A549 (cell line): ENCODE data around the gene ZNF622. TPM values are rescaled to one million over a fixed set of nuclear protein-coding genes. Genes with fewer than 3 reads are reported as not detected.

Source experiments
- ATAC-seq, 2 experiments: fragments of 200-7000 bp in 1 of 2; fragments of >200 bp in 1 of 2; cut with Nextera tagmentation in 1 of 2; cut with Tn5 transposase in 1 of 2; 3 replicates each; pipeline versions ENCODE4 v1.8.0 to v1.9.1; 2018 to 2020; ENCODE audit warnings: mild to moderate bottlenecking in 1 of 2, moderate library complexity in 1 of 2
- CTCF ChIA-PET: fragments of 300-600 bp; sonication (Branson Sonifier 250); formaldehyde crosslinking; extraction: SDS; loops from one replicate; lab custom pipeline; 2021; ENCODE audit warnings: antibody characterized with exemption, inconsistent platforms; lab: Yijun Ruan, JAX
- POLR2A ChIA-PET: fragments of 350-600 bp; formaldehyde crosslinking; extraction: SDS; loops from one replicate; lab custom pipeline; 2021; ENCODE audit warnings: antibody characterized with exemption, inconsistent platforms; lab: Yijun Ruan, JAX
- DNase-seq, 2 experiments: peaks; one replicate each; pipeline versions ENCODE4 v3.0.0 to v3.0.0-alpha.2; 2011 to 2016; ENCODE audit warnings: low read depth in 1 of 2, low spot score in 1 of 2
- FAIRE-seq: peaks from 2 replicates; lab custom pipeline; 2011; peaks lifted over from hg19 to GRCh38; lab: Jason Lieb, UNC
- H3K27ac ChIP-seq, 2 experiments: fragments of >200 bp; sonication (Bioruptor Twin); formaldehyde crosslinking; 3 replicates each; pipeline ENCODE4 v1.5.1; 2016 to 2017
- H3K4me1 ChIP-seq: fragments of >200 bp; sonication (Bioruptor Twin); formaldehyde crosslinking; 3 replicates; pipeline ENCODE4 v1.6.1; 2016
- H3K4me2 ChIP-seq: fragments of >200 bp; sonication (Bioruptor Twin); formaldehyde crosslinking; 3 replicates; pipeline ENCODE4 v1.6.1; 2016
- H3K4me3 ChIP-seq: fragments of >200 bp; sonication (Bioruptor Twin); formaldehyde crosslinking; 3 replicates; pipeline ENCODE4 v1.5.1; 2016
- H3K9me3 ChIP-seq: fragments of >200 bp; sonication (Bioruptor Twin); formaldehyde crosslinking; 3 replicates; pipeline ENCODE4 v1.6.1; 2016
- BCL3 ChIP-seq: fragments of >200 bp; sonication (Bioruptor Twin); formaldehyde crosslinking; IDR thresholded peaks from 3 replicates; pipeline ENCODE4 v1.6.1; 2016
- CHD2 ChIP-seq: fragments of 150-350 bp; IDR thresholded peaks from 2 replicates; pipeline ENCODE4 v1.6.1; 2014; ENCODE audit warnings: low read length; ENCODE audit not compliant: partially characterized antibody
- CHD4 ChIP-seq: fragments of 200-600 bp; sonication (generic); IDR thresholded peaks from 2 replicates; pipeline ENCODE4 v1.6.1; 2016; ENCODE audit warnings: antibody characterized with exemption, mild to moderate bottlenecking, borderline replicate concordance
- EHF ChIP-seq: fragments of 250-450 bp; sonication (Bioruptor Pico); IDR thresholded peaks from 2 replicates; pipeline ENCODE4 v1.5.0; 2020; ENCODE audit warnings: mild to moderate bottlenecking
- ELK1 ChIP-seq: fragments of 150-350 bp; IDR thresholded peaks from 2 replicates; pipeline ENCODE4 v1.6.1; 2014; ENCODE audit warnings: low read depth, mild to moderate bottlenecking, low read length
- ESRRA ChIP-seq: fragments of 150-350 bp; IDR thresholded peaks from 2 replicates; pipeline ENCODE4 v1.6.1; 2014; ENCODE audit warnings: mild to moderate bottlenecking, low read length, borderline replicate concordance
- GATA3 ChIP-seq: IDR thresholded peaks from 2 replicates; pipeline ENCODE4 v1.6.1; 2012; ENCODE audit warnings: borderline replicate concordance
- HDAC2 ChIP-seq: fragments of 200-600 bp; sonication (generic); IDR thresholded peaks from 2 replicates; pipeline ENCODE4 v1.6.1; 2016
- HOXB13 ChIP-seq: fragments of 250-450 bp; sonication (Bioruptor Pico); IDR thresholded peaks from 2 replicates; pipeline ENCODE4 v1.5.0; 2020; ENCODE audit warnings: low read depth, mild to moderate bottlenecking, moderate library complexity
- HOXB5 ChIP-seq: fragments of 250-450 bp; sonication (Bioruptor Pico); IDR thresholded peaks from 2 replicates; pipeline ENCODE4 v1.5.0; 2020; ENCODE audit warnings: mild to moderate bottlenecking, moderate library complexity
- JUN ChIP-seq, 2 experiments: fragments of >200 bp; sonication (Bioruptor Twin); formaldehyde crosslinking; IDR thresholded peaks; 2 replicates in 1 of 2; 3 replicates in 1 of 2; pipeline ENCODE4 v1.6.1; 2016 to 2017
- JUNB ChIP-seq: fragments of >200 bp; sonication (Bioruptor Twin); formaldehyde crosslinking; IDR thresholded peaks from 2 replicates; pipeline ENCODE4 v1.6.1; 2016
- KDM1A ChIP-seq: fragments of 200-600 bp; sonication (generic); IDR thresholded peaks from 2 replicates; pipeline ENCODE4 v1.6.1; 2016; ENCODE audit warnings: low read depth, mild to moderate bottlenecking
- KDM5A ChIP-seq: fragments of 200-600 bp; sonication (generic); IDR thresholded peaks from 2 replicates; pipeline ENCODE4 v1.6.1; 2016; ENCODE audit warnings: antibody characterized with exemption, mild to moderate bottlenecking
- MYC ChIP-seq: IDR thresholded peaks from 2 replicates; pipeline ENCODE4 v1.6.1; 2012; ENCODE audit warnings: mild to moderate bottlenecking, inconsistent platforms, low read length, improper control_type of control experiment, borderline replicate concordance
- NPAS2 ChIP-seq: fragments of 250-450 bp; sonication (Bioruptor Pico); IDR thresholded peaks from 2 replicates; pipeline ENCODE4 v1.8.0; 2022; ENCODE audit warnings: mild to moderate bottlenecking, moderate library complexity, borderline replicate concordance
- PHF8 ChIP-seq: fragments of 200-600 bp; sonication (generic); IDR thresholded peaks from 2 replicates; pipeline ENCODE4 v1.6.1; 2016; ENCODE audit warnings: low read depth, mild to moderate bottlenecking, antibody characterized with exemption, moderate library complexity, borderline replicate concordance
- POLR2A ChIP-seq: IDR thresholded peaks from 2 replicates; pipeline ENCODE4 v1.6.1; 2012; ENCODE audit warnings: mild to moderate bottlenecking, low read length
- RAD21 ChIP-seq, 2 experiments: fragments of >200 bp in 1 of 2; sonication (Bioruptor Twin) in 1 of 2; formaldehyde crosslinking in 1 of 2; IDR thresholded peaks in 1 of 2; conservative IDR thresholded peaks in 1 of 2; 2 replicates in 1 of 2; 3 replicates in 1 of 2; pipeline ENCODE4 v1.6.1; 2012 to 2018; ENCODE audit warnings: inconsistent platforms in 1 of 2
- RFX5 ChIP-seq: fragments of 450-650 bp; IDR thresholded peaks from 2 replicates; pipeline ENCODE4 v1.7.1; 2014; ENCODE audit warnings: antibody characterized with exemption, mild to moderate bottlenecking, moderate library complexity
- SMC3 ChIP-seq: fragments of >200 bp; sonication (Bioruptor Twin); formaldehyde crosslinking; IDR thresholded peaks from 3 replicates; pipeline ENCODE4 v1.6.1; 2018; ENCODE audit warnings: inconsistent platforms
- SREBF2 ChIP-seq: fragments of 450-650 bp; IDR thresholded peaks from 2 replicates; pipeline ENCODE4 v1.6.1; 2014; ENCODE audit warnings: mild to moderate bottlenecking, moderate library complexity
- ZC3H11A ChIP-seq: fragments of 450-650 bp; IDR thresholded peaks from 2 replicates; pipeline ENCODE4 v1.6.1; 2014; ENCODE audit warnings: antibody characterized with exemption, mild to moderate bottlenecking
- ZFP36 ChIP-seq: fragments of 450-650 bp; IDR thresholded peaks from 2 replicates; pipeline ENCODE4 v1.6.1; 2014; ENCODE audit warnings: borderline replicate concordance; ENCODE audit not compliant: partially characterized antibody
- ZNF302 ChIP-seq: fragments of 250-450 bp; sonication (Bioruptor Pico); IDR thresholded peaks from 2 replicates; pipeline ENCODE4 v1.9.0; 2021; ENCODE audit warnings: inconsistent platforms, mild to moderate bottlenecking, moderate library complexity
- WGBS: methylation state at CpG from one replicate; pipeline ENCODE4 v1.1.6; 2017; ENCODE audit errors: missing lambda C conversion rate; 5-methylcytosine and 5-hydroxymethylcytosine counted together
- polyA plus RNA-seq, 4 experiments: library from polyadenylated mRNA; depleted of rRNA in 3 of 4; stranded (reverse); fragments of >200 nt; fragmentation: RNase III in 1 of 4; extraction: RNeasy Plus Mini Kit Qiagen cat#74134 plus additional on column Dnase treatment in 1 of 4; gene quantifications; 2 replicates in 3 of 4; 3 replicates in 1 of 4; pipeline ENCODE4 v1.2.3, GENCODE V29; 2011 to 2017
- TF ChIP-seq, protein P1 (sequence below): fragments of 250-450 bp; sonication (Bioruptor Pico); IDR thresholded peaks from 2 replicates; pipeline ENCODE4 v1.5.0; 2020; ENCODE audit warnings: low read depth, mild to moderate bottlenecking, moderate library complexity

Gene ZNF622
- polyA plus RNA-seq, 2 of the 4 experiments (the other 2 are of a cell fraction): 23.2 to 38.0 TPM

DNA sequence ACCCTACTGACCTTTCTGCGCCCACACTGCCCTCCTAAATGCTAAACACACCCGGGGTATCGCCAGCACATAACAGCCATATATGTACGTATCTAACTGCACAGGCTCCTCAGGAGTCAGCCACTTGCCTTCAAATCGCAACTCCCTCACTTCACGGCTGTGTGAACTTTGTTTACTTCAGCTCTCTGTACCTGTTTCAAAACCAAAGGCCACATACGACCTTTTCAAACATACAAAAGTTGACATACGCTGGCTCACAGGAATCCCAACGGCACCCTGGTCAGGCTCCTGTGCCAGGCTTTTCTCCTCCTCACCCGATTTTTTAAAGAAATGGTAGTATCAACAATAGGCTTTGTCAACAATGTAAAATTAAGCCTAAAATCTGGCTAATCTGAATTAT, 39.0 kb upstream of the ZNF622 start:
- no peak for ATAC-seq
- ChIA-PET CTCF (no interaction called here), POLR2A (no interaction called here)
- H3K4me1 ChIP-seq: no peaks in the 10 kb centered on the region
- WGBS: 77% methylated on average over 10 of the region's 10 CpGs
- DNase-seq: no peak
- no peak for TF ChIP-seq JUN (IDR thresholded peaks at IDR 0.05)
- TF ChIP-seq NPAS2 (CRISPR knock-in tag): no peak
- no peak for TF ChIP-seq SREBF2
- no peak for TF ChIP-seq PHF8
- TF ChIP-seq ZC3H11A: no peak
- no peak for TF ChIP-seq CHD4
- TF ChIP-seq KDM5A: no peak
- TF ChIP-seq JUNB: no peak
- TF ChIP-seq POLR2A: no peak
- no peak for TF ChIP-seq HOXB5 (CRISPR knock-in tag)
- no peak for TF ChIP-seq RFX5
- TF ChIP-seq CHD2: no peak
- no peak for TF ChIP-seq ELK1
- no peak for TF ChIP-seq GATA3
- no peak for TF ChIP-seq ZNF302 (CRISPR knock-in tag)
- FAIRE-seq: no peak
- no peak overlapping the region for H3K4me3 ChIP-seq
- no peaks in the 10 kb centered on the region for H3K9me3 ChIP-seq
- H3K27ac ChIP-seq: no peak overlapping the region
- no peak overlapping the region for H3K4me2 ChIP-seq

- POLR2A ChIA-PET: no interaction called here
- Histone ChIP-seq H3K4me2 (no peak overlapping the region), H3K9me3 (no peaks in the 10 kb centered on the region), H3K4me3 (no peak overlapping the region), H3K4me1 (no peaks in the 10 kb centered on the region), H3K27ac (no peak overlapping the region)
- ATAC-seq (peak; percentile 30; a peak in 2 of 6 replicates), DNase-seq (peak in 1 of 2 experiments; percentile 24), FAIRE-seq (no peak)
- WGBS: 44% methylated on average over 3 of the region's 3 CpGs
- no peak for TF ChIP-seq HOXB13
- no peak for TF ChIP-seq HDAC2
- no peak for TF ChIP-seq KDM5A
- TF ChIP-seq EHF: no peak
- TF ChIP-seq, protein P1, sequence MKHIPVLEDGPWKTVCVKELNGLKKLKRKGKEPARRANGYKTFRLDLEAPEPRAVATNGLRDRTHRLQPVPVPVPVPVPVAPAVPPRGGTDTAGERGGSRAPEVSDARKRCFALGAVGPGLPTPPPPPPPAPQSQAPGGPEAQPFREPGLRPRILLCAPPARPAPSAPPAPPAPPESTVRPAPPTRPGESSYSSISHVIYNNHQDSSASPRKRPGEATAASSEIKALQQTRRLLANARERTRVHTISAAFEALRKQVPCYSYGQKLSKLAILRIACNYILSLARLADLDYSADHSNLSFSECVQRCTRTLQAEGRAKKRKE: no peak
- TF ChIP-seq ZC3H11A: no peak
- no peak for TF ChIP-seq ZFP36
- no peak for TF ChIP-seq CHD2
- no peak for TF ChIP-seq ESRRA
- no peak for TF ChIP-seq KDM1A
- no peak for TF ChIP-seq BCL3
- no peak for TF ChIP-seq RAD21 (conservative IDR thresholded peaks at IDR 0.05 in 1 of 2, IDR thresholded peaks at IDR 0.05 in 1 of 2)
- no peak for TF ChIP-seq MYC
- TF ChIP-seq SMC3: no peak
- CTCF ChIA-PET: interaction anchor here (0.6 to 1.3 kb wide), 2 partner anchors 10 to 13 kb away, joined by 3 to 5 read pairs; no protein-coding TSS in a partner anchor
Measured at GRCh38 chr5:16502866-16503265, 37.3 kb upstream of the ZNF622 start.
